ENCODE data around the gene DAGLA. TPM values are rescaled to one million over a fixed set of nuclear protein-coding genes. Genes with fewer than 3 reads are reported as not detected.

The DAGLA gene
- total RNA-seq, 4 donors from 2014 or later, result 1.5 to 5.6 (median 3.4) TPM

- no peaks in the 10 kb centered on the region for H3K36me3 ChIP-seq
- peaks cover 0 to 43% (median 28%) of the 10 kb centered on the region in 3 donors for H3K4me1 ChIP-seq
- no peaks in the 10 kb centered on the region for H3K27me3 ChIP-seq
- TF ChIP-seq POLR2A (IDR thresholded peaks at IDR 0.05) (no peak), CTCF (IDR thresholded peaks at IDR 0.05) (no peak), EP300 (IDR thresholded peaks at IDR 0.05) (no peak), POLR2AphosphoS5 (IDR thresholded peaks at IDR 0.05) (no peak)
- no peaks in the 10 kb centered on the region for H3K9me3 ChIP-seq
- H3K27ac ChIP-seq, result no peak overlapping the region
- no peak for ATAC-seq
- 80% methylated on average over 1 of the region's 11 CpGs; no CpG with 5 or more reads in 1 of the 2 donors for WGBS, 2 donors (ENCODE audit: low coverage in 1 of 2)
- H3K4me3 ChIP-seq, result no peak overlapping the region
These were observed 22.6 kb downstream of the DAGLA start for GRCh38 chr11:61702701-61703312.

- Histone ChIP-seq H3K27me3 (no peaks in the 10 kb centered on the region), H3K4me1 (peaks cover 0 to 22% (median 9%) of the 10 kb centered on the region in 3 donors), H3K36me3 (no peaks in the 10 kb centered on the region), H3K9me3 (no peaks in the 10 kb centered on the region), H3K4me3 (no peak overlapping the region), H3K27ac (no peak overlapping the region)
- 85 to 93% methylated on average over 2 to 5 of the region's 15 CpGs for WGBS, 2 donors (ENCODE audit: low coverage in 1 of 2)
- TF ChIP-seq POLR2A (IDR thresholded peaks at IDR 0.05) (no peak), EP300 (IDR thresholded peaks at IDR 0.05) (no peak), POLR2AphosphoS5 (IDR thresholded peaks at IDR 0.05) (no peak), CTCF (IDR thresholded peaks at IDR 0.05) (no peak)
- ATAC-seq, result no peak
These were observed 24.6 kb downstream of the DAGLA start for GRCh38 chr11:61704838-61705237.

GRCh38 chr11:61706452-61707400, 26.5 kb downstream of the DAGLA start:
- Histone ChIP-seq H3K4me1 (peaks cover 0 to 3% (median 0%) of the 10 kb centered on the region in 3 donors), H3K9me3 (no peaks in the 10 kb centered on the region), H3K27ac (no peak overlapping the region), H3K36me3 (no peaks in the 10 kb centered on the region), H3K4me3 (no peak overlapping the region), H3K27me3 (no peaks in the 10 kb centered on the region)
- no peak for TF ChIP-seq POLR2AphosphoS5 (IDR thresholded peaks at IDR 0.05)
- TF ChIP-seq POLR2A (IDR thresholded peaks at IDR 0.05), result no peak
- TF ChIP-seq EP300 (IDR thresholded peaks at IDR 0.05), result no peak
- TF ChIP-seq CTCF (IDR thresholded peaks at IDR 0.05), result no peak
- ATAC-seq, result no peak
- 80% methylated on average over 3 of the region's 27 CpGs; no CpG with 5 or more reads in 1 of the 2 donors for WGBS, 2 donors (ENCODE audit: low coverage in 1 of 2)

- 90% methylated on average over 4 of the region's 9 CpGs; no CpG with 5 or more reads in 1 of the 2 donors for WGBS, 2 donors (ENCODE audit: low coverage in 1 of 2)
- Histone ChIP-seq H3K9me3 (no peaks in the 10 kb centered on the region), H3K4me1 (no peaks in the 10 kb centered on the region), H3K27me3 (no peaks in the 10 kb centered on the region), H3K4me3 (no peak overlapping the region), H3K27ac (no peak overlapping the region), H3K36me3 (no peaks in the 10 kb centered on the region)
- ATAC-seq, result no peak
- no peak for TF ChIP-seq POLR2AphosphoS5 (IDR thresholded peaks at IDR 0.05)
- TF ChIP-seq CTCF (IDR thresholded peaks at IDR 0.05), result no peak
- no peak for TF ChIP-seq POLR2A (IDR thresholded peaks at IDR 0.05)
- TF ChIP-seq EP300 (IDR thresholded peaks at IDR 0.05), result no peak
These were observed 27.4 kb downstream of the DAGLA start for GRCh38 chr11:61707574-61707973.

All from gastroesophageal sphincter (tissue), 4 donors.